Measurements from ENCODE around the gene MKI67. TPM values are rescaled to one million over a fixed set of nuclear protein-coding genes. Genes with fewer than 3 reads are reported as not detected.

Gene MKI67
- polyA plus RNA-seq, 1 donor, result 26.5 TPM

DNA sequence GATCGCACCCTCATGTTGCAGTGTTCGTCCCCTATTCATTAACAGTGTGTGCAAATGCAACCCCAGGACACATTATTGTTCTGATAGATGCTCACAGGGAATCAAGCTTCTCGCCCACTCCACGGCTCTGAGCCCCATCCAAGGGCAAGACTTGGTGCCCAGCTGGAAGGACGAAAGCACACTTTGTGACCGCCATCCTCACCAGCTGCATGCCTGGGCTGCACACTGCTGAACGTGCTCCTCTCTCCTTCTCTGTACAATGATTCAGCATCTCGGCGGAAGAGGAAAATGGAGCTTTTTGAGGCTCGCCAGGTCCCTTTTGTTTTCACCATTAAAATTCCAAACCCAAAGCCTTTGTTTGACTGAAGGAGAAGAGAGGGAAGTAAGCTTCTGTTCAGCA lies 41.9 kb downstream of the MKI67 start:
- Histone ChIP-seq H3K4me3 (ENCODE audit: low read length) (no peak overlapping the region), H3K36me3 (ENCODE audit: control insufficient read depth, insufficient read depth, low read length) (peaks cover 22% of the 10 kb centered on the region), H3K9me3 (ENCODE audit: control insufficient read depth, low read depth, low read length) (no peaks in the 10 kb centered on the region), H3K4me1 (ENCODE audit: control insufficient read depth, insufficient read depth, low read length) (peaks cover 19% of the 10 kb centered on the region), H3K27ac (ENCODE audit: low read length) (no peak overlapping the region), H3K27me3 (ENCODE audit: control insufficient read depth, insufficient read depth, low read length) (no peaks in the 10 kb centered on the region)
- DNase-seq, result no peak
- 100% methylated on average over 2 of the region's 10 CpGs for WGBS (ENCODE audit: insufficient coverage, low lambda C conversion rate)

DNA sequence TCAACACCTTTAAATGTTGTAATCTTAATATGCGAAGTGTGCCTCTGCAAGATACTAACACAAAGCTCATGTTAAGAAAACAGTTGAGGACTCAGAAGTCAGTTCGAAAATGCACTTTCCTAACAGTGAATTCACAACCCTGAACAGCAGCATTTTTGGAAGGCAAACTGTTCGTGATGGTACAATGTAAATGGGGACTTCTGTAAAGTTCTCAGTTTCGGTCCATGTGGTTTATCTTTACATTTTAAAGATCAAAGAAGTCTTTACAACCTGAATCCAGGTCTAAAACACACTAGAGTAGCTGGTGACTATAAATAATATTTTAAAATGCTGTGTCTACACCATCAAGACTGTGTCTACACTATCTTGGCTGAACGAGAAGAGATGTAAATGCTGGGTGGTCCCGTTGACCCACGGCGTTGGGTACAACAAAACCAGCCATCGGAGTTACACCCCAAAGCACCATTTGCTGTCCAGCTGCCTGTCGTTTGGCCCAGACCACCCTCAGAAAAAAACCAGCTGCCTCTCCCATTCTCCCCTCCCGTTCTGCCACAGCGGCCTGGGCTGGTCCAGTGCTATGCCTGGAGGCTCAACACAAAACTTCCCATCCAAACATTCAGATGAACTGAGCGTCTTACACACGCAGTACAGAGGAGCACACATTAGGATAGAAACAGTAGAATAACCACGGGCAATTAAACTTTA lies 42.9 kb downstream of the MKI67 start:
- WGBS (ENCODE audit: insufficient coverage, low lambda C conversion rate), result 94% methylated on average over 3 of the region's 15 CpGs

GRCh38 chr10:128081720-128082119 lies 44.5 kb downstream of the MKI67 start:
- DNase-seq, result no peak
- no CpG with 5 or more reads among the region's 3 CpGs for WGBS (ENCODE audit: insufficient coverage, low lambda C conversion rate)
- H3K4me3 ChIP-seq (ENCODE audit: low read length), result no peak overlapping the region
- H3K4me1 ChIP-seq (ENCODE audit: control insufficient read depth, insufficient read depth, low read length), result peaks cover 12% of the 10 kb centered on the region
- no peaks in the 10 kb centered on the region for H3K9me3 ChIP-seq (ENCODE audit: control insufficient read depth, low read depth, low read length)
- H3K27me3 ChIP-seq (ENCODE audit: control insufficient read depth, insufficient read depth, low read length), result no peaks in the 10 kb centered on the region
- peak overlapping the region; percentile 63 for H3K27ac ChIP-seq (ENCODE audit: low read length)
- peaks cover 36% of the 10 kb centered on the region for H3K36me3 ChIP-seq (ENCODE audit: control insufficient read depth, insufficient read depth, low read length)

More for the DNA sequence above, 42.9 kb downstream of the MKI67 start:
- Histone ChIP-seq H3K27ac (ENCODE audit: low read length) (no peak overlapping the region), H3K9me3 (ENCODE audit: control insufficient read depth, low read depth, low read length) (no peaks in the 10 kb centered on the region), H3K36me3 (ENCODE audit: control insufficient read depth, insufficient read depth, low read length) (peaks cover 25% of the 10 kb centered on the region), H3K4me3 (ENCODE audit: low read length) (no peak overlapping the region), H3K27me3 (ENCODE audit: control insufficient read depth, insufficient read depth, low read length) (no peaks in the 10 kb centered on the region), H3K4me1 (ENCODE audit: control insufficient read depth, insufficient read depth, low read length) (peaks cover 19% of the 10 kb centered on the region)
- no peak for DNase-seq

DNA sequence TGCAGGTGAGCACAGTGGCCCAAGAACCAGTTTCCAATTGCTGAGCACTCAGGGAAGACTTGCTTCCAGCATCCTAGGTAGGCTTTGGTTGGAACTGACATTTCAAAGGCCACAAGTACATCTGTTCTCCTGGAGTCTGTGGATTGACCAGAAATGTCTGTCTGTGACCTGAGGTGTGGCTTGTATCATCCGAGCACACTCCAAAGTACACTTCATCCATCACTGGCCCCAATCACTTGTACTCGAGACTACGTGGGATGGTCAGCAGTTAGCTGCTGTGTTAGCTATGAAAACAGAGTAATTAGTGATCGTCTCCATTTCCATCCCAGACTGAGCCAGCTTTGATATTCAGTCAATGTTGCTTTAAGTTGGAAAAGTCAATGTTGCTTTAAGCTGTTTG lies 45.0 kb downstream of the MKI67 start:
- H3K36me3 ChIP-seq (ENCODE audit: control insufficient read depth, insufficient read depth, low read length), result peaks cover 39% of the 10 kb centered on the region
- H3K4me3 ChIP-seq (ENCODE audit: low read length), result no peak overlapping the region
- peak overlapping the region; percentile 63 for H3K27ac ChIP-seq (ENCODE audit: low read length)
- H3K27me3 ChIP-seq (ENCODE audit: control insufficient read depth, insufficient read depth, low read length), result no peaks in the 10 kb centered on the region
- H3K9me3 ChIP-seq (ENCODE audit: control insufficient read depth, low read depth, low read length), result no peaks in the 10 kb centered on the region
- H3K4me1 ChIP-seq (ENCODE audit: control insufficient read depth, insufficient read depth, low read length), result peaks cover 8% of the 10 kb centered on the region
- peak; percentile 61 to 72 for DNase-seq
- 100% methylated on average over 1 of the region's 4 CpGs for whole genome bisulfite sequencing (ENCODE audit: insufficient coverage, low lambda C conversion rate)

DNA sequence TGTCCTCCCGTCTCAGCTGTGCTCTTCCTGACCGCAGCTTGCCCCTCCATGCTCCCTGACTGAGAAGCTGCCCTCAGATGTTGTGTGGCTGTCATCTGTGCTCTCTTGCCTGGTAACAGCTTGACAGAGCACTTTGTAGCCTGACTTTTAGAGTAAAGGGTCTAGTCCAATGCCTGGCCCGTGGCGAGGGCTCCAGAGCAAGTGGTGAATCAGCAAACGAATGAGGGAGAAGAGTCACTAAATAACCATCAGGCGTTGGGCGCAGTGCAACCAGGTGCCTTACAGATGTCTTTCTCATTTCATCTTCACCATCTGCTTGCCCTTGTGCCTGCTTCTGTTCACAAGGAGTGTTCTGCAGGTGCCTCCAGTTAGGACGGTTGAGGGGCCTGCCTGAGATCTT lies 45.6 kb downstream of the MKI67 start:
- Histone ChIP-seq H3K4me3 (ENCODE audit: low read length) (no peak overlapping the region), H3K9me3 (ENCODE audit: control insufficient read depth, low read depth, low read length) (no peaks in the 10 kb centered on the region), H3K27ac (ENCODE audit: low read length) (peak overlapping the region; percentile 63), H3K4me1 (ENCODE audit: control insufficient read depth, insufficient read depth, low read length) (peaks cover 8% of the 10 kb centered on the region), H3K27me3 (ENCODE audit: control insufficient read depth, insufficient read depth, low read length) (no peaks in the 10 kb centered on the region), H3K36me3 (ENCODE audit: control insufficient read depth, insufficient read depth, low read length) (peaks cover 43% of the 10 kb centered on the region)
- WGBS (ENCODE audit: insufficient coverage, low lambda C conversion rate), result no CpG with 5 or more reads among the region's 8 CpGs
- DNase-seq, result no peak

- Histone ChIP-seq H3K27me3 (ENCODE audit: control insufficient read depth, insufficient read depth, low read length) (no peaks in the 10 kb centered on the region), H3K9me3 (ENCODE audit: control insufficient read depth, low read depth, low read length) (no peaks in the 10 kb centered on the region), H3K4me3 (ENCODE audit: low read length) (no peak overlapping the region), H3K36me3 (ENCODE audit: control insufficient read depth, insufficient read depth, low read length) (peaks cover 44% of the 10 kb centered on the region), H3K4me1 (ENCODE audit: control insufficient read depth, insufficient read depth, low read length) (peaks cover 8% of the 10 kb centered on the region), H3K27ac (ENCODE audit: low read length) (no peak overlapping the region)
- WGBS (ENCODE audit: insufficient coverage, low lambda C conversion rate), result no CpG with 5 or more reads among the region's 13 CpGs
- DNase-seq, result no peak
Observed at GRCh38 chr10:128080231-128080630, 46.0 kb downstream of the MKI67 start.

DNA sequence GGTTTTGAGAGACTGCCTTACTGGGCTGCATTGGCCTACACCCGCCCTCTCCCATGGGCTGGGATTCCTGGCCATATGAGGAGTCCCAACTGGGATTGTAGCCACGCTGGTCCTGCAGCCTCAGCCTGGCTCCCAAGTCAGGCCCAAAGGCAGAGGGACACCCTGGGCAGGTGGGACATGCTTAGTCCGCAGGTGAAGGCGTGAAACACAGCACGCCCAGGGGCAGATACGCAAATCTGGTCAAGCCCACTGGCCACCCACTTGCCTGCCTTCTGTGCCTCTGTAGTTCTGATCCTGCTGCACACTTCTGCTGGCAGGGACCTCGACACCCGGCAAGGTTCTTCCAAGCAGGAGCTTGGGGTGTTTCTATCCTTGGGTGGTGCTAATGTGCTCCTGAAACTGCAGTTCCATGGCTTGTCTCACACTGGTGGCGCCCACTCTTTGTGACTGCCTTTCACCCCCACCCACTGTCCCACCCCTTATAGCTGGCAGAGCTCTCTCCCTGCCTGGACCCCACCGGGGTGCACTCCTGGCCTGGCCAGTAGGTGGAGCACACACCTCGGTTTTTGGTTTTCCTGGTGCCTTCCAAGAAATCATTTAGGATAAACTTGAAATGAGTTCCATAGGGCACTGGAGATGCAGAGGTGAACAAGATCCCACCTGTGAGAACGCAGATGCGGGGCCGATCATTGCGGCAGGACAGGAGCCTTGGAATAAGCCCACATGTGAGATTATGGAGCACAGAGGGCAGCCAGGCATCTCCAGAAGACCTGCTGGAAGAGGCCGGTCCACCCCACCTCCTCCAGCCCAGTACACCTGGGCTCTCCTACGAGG lies 47.9 kb downstream of the MKI67 start:
- 0% methylated on average over 1 of the region's 17 CpGs for WGBS (ENCODE audit: insufficient coverage, low lambda C conversion rate)
- Histone ChIP-seq H3K4me3 (ENCODE audit: low read length) (no peak overlapping the region), H3K27me3 (ENCODE audit: control insufficient read depth, insufficient read depth, low read length) (no peaks in the 10 kb centered on the region), H3K27ac (ENCODE audit: low read length) (no peak overlapping the region), H3K9me3 (ENCODE audit: control insufficient read depth, low read depth, low read length) (no peaks in the 10 kb centered on the region), H3K36me3 (ENCODE audit: control insufficient read depth, insufficient read depth, low read length) (peaks cover 47% of the 10 kb centered on the region), H3K4me1 (ENCODE audit: control insufficient read depth, insufficient read depth, low read length) (peaks cover 8% of the 10 kb centered on the region)
- peak in 1 of 2 donors; percentile 41 for DNase-seq

DNA sequence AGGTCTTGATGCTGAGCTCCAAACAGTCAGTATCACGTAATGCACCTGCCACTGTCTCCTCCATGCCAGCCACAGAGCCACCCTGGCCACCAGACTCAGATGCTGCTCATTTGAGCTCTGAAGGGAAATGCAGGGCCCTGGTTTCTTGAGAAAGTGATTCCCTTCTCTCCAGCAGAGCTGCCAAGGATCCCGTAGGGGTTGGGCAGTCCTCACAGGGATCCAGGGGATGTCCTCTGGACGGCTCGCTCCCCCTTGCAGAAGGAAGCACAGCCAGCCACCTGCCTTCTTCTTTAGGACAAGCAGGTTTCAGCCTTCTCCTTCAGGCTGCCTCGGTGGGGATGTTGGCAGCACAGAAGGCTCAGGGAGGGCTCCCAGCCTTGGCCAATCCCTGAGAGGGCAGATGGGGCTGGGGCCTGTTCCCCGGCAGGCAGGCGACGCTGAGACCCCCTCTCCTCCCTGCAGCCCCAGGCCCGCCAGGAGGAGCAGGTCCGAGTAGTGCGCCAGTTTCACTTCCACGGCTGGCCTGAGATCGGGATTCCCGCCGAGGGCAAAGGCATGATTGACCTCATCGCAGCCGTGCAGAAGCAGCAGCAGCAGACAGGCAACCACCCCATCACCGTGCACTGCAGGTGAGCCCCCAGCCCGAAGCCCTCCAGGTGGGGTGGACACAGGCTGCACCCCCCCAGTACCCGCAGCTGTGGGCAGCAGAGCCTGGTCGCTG lies 48.9 kb downstream of the MKI67 start:
- Histone ChIP-seq H3K4me3 (ENCODE audit: low read length) (no peak overlapping the region), H3K36me3 (ENCODE audit: control insufficient read depth, insufficient read depth, low read length) (peaks cover 54% of the 10 kb centered on the region), H3K27ac (ENCODE audit: low read length) (no peak overlapping the region), H3K27me3 (ENCODE audit: control insufficient read depth, insufficient read depth, low read length) (no peaks in the 10 kb centered on the region), H3K9me3 (ENCODE audit: control insufficient read depth, low read depth, low read length) (no peaks in the 10 kb centered on the region), H3K4me1 (ENCODE audit: control insufficient read depth, insufficient read depth, low read length) (peaks cover 8% of the 10 kb centered on the region)
- DNase-seq, result no peak
- WGBS (ENCODE audit: insufficient coverage, low lambda C conversion rate), result no CpG with 5 or more reads among the region's 21 CpGs

DNA sequence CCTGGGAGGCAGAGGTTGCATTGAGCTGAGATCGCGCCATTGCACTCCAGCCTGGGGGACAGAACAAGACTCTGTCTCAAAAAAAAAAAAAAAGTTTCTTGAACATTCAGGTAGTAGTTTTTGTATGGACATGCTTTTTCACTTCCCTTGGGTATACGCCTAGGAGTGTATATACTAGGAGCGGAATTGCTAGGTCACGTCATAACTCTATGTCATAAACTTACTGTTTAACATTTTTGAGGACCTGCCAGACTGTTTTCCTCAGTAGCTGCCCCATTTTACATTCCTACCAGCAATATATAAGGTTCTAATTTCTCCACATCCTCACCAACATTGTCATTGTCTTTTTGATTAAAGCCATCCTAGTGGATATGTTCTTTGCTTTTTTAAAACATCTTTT lies 51.6 kb downstream of the MKI67 start:
- no peak overlapping the region for H3K27ac ChIP-seq (ENCODE audit: low read length)
- H3K36me3 ChIP-seq (ENCODE audit: control insufficient read depth, insufficient read depth, low read length), result peaks cover 65% of the 10 kb centered on the region
- H3K27me3 ChIP-seq (ENCODE audit: control insufficient read depth, insufficient read depth, low read length), result no peaks in the 10 kb centered on the region
- no peaks in the 10 kb centered on the region for H3K4me1 ChIP-seq (ENCODE audit: control insufficient read depth, insufficient read depth, low read length)
- H3K9me3 ChIP-seq (ENCODE audit: control insufficient read depth, low read depth, low read length), result no peaks in the 10 kb centered on the region
- no peak overlapping the region for H3K4me3 ChIP-seq (ENCODE audit: low read length)
- no peak for DNase-seq
- 100% methylated on average over 2 of the region's 5 CpGs for WGBS (ENCODE audit: insufficient coverage, low lambda C conversion rate)

- Histone ChIP-seq H3K27ac (ENCODE audit: low read length) (no peak overlapping the region), H3K4me1 (ENCODE audit: control insufficient read depth, insufficient read depth, low read length) (no peaks in the 10 kb centered on the region), H3K36me3 (ENCODE audit: control insufficient read depth, insufficient read depth, low read length) (peaks cover 62% of the 10 kb centered on the region), H3K27me3 (ENCODE audit: control insufficient read depth, insufficient read depth, low read length) (no peaks in the 10 kb centered on the region), H3K9me3 (ENCODE audit: control insufficient read depth, low read depth, low read length) (no peaks in the 10 kb centered on the region), H3K4me3 (ENCODE audit: low read length) (no peak overlapping the region)
- no peak for DNase-seq
- WGBS (ENCODE audit: insufficient coverage, low lambda C conversion rate), result no CpG with 5 or more reads among the region's 2 CpGs
Observed at GRCh38 chr10:128073890-128074289, 52.3 kb downstream of the MKI67 start.
